Measurements from ENCODE around the gene MYLK4. TPM values are rescaled to one million over a fixed set of nuclear protein-coding genes. Genes with fewer than 3 reads are reported as not detected.

The MYLK4 gene
- total RNA-seq, 2 donors from 2014 or later, result 1.0 to 3.6 TPM

- TF ChIP-seq CTCF (IDR thresholded peaks at IDR 0.05), result no peak
- DNase-seq (ENCODE audit: low spot score), result no peak
- H3K4me3 ChIP-seq, result no peak overlapping the region
- no peak overlapping the region for H3K27ac ChIP-seq
- H3K36me3 ChIP-seq, result peaks cover 10% of the 10 kb centered on the region
- no peaks in the 10 kb centered on the region for H3K4me1 ChIP-seq
- no peaks in the 10 kb centered on the region for H3K27me3 ChIP-seq
- H3K9me3 ChIP-seq, result no peaks in the 10 kb centered on the region
Observed at GRCh38 chr6:2688401-2689064, 62.2 kb downstream of the MYLK4 start.

- no peaks in the 10 kb centered on the region for H3K27me3 ChIP-seq
- no peaks in the 10 kb centered on the region for H3K9me3 ChIP-seq
- peaks cover 10% of the 10 kb centered on the region for H3K36me3 ChIP-seq
- H3K27ac ChIP-seq, result no peak overlapping the region
- no peak overlapping the region for H3K4me3 ChIP-seq
- H3K4me1 ChIP-seq, result no peaks in the 10 kb centered on the region
- no peak for TF ChIP-seq CTCF (IDR thresholded peaks at IDR 0.05)
- no peak for DNase-seq (ENCODE audit: low spot score)
Observed at GRCh38 chr6:2687456-2687855, 63.3 kb downstream of the MYLK4 start.

DNA sequence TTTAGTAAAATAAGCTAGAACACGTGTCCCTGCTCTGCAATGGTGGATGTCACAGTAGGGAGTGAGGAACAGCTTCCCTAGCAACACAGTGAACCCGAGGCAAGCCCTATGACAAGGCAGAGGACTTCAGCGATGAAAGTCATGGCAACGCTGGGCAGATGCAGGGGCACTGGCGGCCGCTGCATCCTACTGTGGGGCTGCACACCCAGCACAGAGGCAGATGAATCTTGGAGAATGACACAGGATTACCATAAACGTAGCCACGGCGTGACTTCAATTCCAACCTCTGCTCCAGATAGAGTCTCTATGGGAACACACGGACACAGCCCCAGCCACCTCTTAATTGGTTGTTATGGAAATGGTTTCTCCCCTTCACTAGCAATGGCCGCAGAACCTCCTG, 64.2 kb downstream of the MYLK4 start:
- TF ChIP-seq CTCF (IDR thresholded peaks at IDR 0.05), result no peak
- no peak overlapping the region for H3K27ac ChIP-seq
- no peak for DNase-seq (ENCODE audit: low spot score)
- H3K4me1 ChIP-seq, result no peaks in the 10 kb centered on the region
- H3K36me3 ChIP-seq, result peaks cover 10% of the 10 kb centered on the region
- H3K27me3 ChIP-seq, result no peaks in the 10 kb centered on the region
- H3K9me3 ChIP-seq, result no peaks in the 10 kb centered on the region
- H3K4me3 ChIP-seq, result no peak overlapping the region

DNA sequence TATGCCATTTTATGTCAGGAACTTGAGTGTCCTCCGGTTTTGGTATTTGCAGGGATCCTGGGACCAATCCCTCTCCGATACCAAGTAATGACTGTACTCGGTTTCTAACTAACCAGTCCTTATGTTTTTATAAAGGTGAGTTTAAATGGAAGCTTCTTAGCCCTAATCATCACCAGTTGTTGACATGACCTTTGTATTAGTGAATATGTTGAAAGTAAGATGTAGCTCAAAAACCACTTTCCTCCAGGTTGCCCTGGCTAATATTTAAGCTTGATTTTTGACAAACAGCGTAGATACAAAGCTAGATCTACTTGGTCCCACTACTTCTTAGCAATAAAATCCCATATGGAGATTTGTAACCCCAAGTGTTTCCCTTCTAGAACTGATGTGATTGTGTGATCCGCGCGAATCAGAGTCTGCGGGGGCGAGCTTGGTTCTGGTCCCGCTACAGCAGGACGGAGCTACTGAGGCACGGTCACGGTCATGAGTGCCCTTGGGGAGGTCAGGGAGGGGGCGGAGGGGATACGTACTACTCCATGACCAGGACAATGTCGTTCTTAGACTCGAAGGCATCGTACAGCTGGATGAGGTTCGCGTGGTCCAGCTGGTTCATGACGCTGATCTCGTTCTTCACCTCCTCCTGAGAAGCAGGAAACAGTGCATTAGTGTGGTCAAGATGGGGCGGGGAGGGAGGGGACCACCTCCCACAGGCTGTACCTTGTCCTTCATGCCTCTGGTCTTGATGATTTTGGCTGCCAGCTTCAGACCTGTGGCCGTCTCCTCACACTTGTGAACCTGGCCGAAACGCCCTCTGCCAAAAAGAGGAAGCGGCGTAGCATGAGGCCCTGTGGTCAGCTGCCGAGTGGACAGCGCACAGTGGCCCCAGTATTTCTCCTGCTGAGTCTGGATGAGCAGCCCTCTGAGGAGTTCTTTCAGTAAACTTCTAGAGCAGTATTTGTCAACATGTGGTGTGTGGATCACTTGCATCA, 65.7 kb downstream of the MYLK4 start:
- H3K36me3 ChIP-seq, result peaks cover 10% of the 10 kb centered on the region
- H3K4me3 ChIP-seq, result no peak overlapping the region
- DNase-seq (ENCODE audit: low spot score), result no peak
- TF ChIP-seq CTCF (IDR thresholded peaks at IDR 0.05), result no peak
- no peak overlapping the region for H3K27ac ChIP-seq
- no peaks in the 10 kb centered on the region for H3K9me3 ChIP-seq
- no peaks in the 10 kb centered on the region for H3K4me1 ChIP-seq
- no peaks in the 10 kb centered on the region for H3K27me3 ChIP-seq

DNA sequence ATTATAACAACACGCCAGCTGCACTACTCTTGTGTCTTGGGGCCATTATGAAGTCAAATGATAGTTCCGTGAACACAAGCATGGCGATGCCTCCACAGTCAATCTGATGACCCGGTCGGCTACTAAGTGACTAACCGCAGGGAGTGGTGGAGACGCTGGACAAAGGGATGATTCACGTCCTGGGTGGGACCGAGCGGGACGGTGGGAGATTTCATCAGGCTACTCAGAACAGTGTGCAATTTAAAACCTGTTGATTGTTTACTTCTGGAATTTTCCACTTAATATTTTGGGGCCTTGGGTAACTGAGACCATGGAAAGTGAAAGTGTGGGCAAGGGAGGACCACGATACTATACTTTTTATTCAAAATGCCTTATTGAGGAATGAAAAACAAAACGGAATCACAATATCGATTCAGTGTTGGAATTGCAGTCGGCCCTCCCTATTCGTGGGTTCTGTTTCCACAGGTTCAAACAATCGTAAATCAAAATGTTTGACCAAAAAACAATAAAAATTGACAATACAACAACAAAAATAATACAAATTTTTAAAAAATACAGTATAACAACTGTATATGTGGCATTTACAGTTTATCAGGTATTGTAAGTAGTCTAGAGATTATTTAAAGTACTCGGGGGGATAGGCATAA, 66.5 kb downstream of the MYLK4 start:
- Histone ChIP-seq H3K27ac (no peak overlapping the region), H3K27me3 (no peaks in the 10 kb centered on the region), H3K9me3 (no peaks in the 10 kb centered on the region), H3K36me3 (peaks cover 10% of the 10 kb centered on the region), H3K4me1 (no peaks in the 10 kb centered on the region), H3K4me3 (no peak overlapping the region)
- TF ChIP-seq CTCF (IDR thresholded peaks at IDR 0.05), result no peak
- DNase-seq (ENCODE audit: low spot score), result no peak
